ENCODE measurements around the gene DEPP1. TPM values are rescaled to one million over a fixed set of nuclear protein-coding genes. Genes with fewer than 3 reads are reported as not detected.

DEPP1 gene
- total and polyA plus RNA-seq, 2 donors (not counting 1 experiment from before 2014, with no cell fraction given) = not detected

GRCh38 chr10:44959247-44960087 lies 19.1 kb downstream of the DEPP1 start, which contains the start of gene RASSF4:
Gene RASSF4, plus strand, starts transcription at chr10:44959802. Its CDS starts 10,401 bp downstream, at chr10:44970203.
- TF ChIP-seq EZH2 (IDR thresholded peaks at IDR 0.05; ENCODE audit: borderline replicate concordance, insufficient read depth, low read depth, low read length, poor library complexity, severe bottlenecking) (no peak), CTCF (IDR thresholded peaks at IDR 0.05) (no peak)
- Mint-ChIP-seq H3K27ac (peak within 1 kb of the TSS; percentile 84), H3K4me3 (peak within 1 kb of the TSS; percentile 91), H3K27me3 (no peaks in the 10 kb centered on the region), H3K9me3 (ENCODE audit: insufficient read depth) (no peaks in the 10 kb centered on the region), H3K4me1 (peaks cover 47% of the 10 kb centered on the region)
- no peaks in the 10 kb centered on the region for H3K9me3 ChIP-seq (ENCODE audit: control extremely low read depth in 1 of 3, control insufficient read depth in 2 of 3, insufficient read depth in 1 of 3, low read length in 2 of 3)
- no peaks in the 10 kb centered on the region for H4K20me1 ChIP-seq (ENCODE audit: control insufficient read depth, insufficient read depth, low read length, poor library complexity, severe bottlenecking)
- peak within 1 kb of the TSS; percentile 34 to 95 (median 85) for H3K4me3 ChIP-seq (ENCODE audit: control extremely low read depth in 1 of 5, extremely low read depth in 1 of 5, insufficient read depth in 1 of 5, low read depth in 2 of 5, low read length in 4 of 5)
- peak within 1 kb of the TSS; percentile 89 for H2AFZ ChIP-seq (ENCODE audit: insufficient read depth, low read depth, low read length, poor library complexity, severe bottlenecking)
- peaks cover 0 to 2% (median 0%) of the 10 kb centered on the region in 4 experiments for H3K27me3 ChIP-seq (replicated peaks in 1 of 4; ENCODE audit: control extremely low read depth in 1 of 4, control insufficient read depth in 3 of 4, insufficient read depth in 4 of 4, low read length in 3 of 4)
- intact Hi-C loops (cut with micrococcal nuclease) = loop anchor here (1.0 to 2.0 kb wide), 3 partner anchors 16 to 41 kb away; partner anchors contain the start of gene ZNF22
- no peaks in the 10 kb centered on the region for H3K36me3 ChIP-seq (replicated peaks in 1 of 2; ENCODE audit: control extremely low read depth in 1 of 2, control insufficient read depth in 1 of 2, extremely low read depth in 1 of 2, insufficient read depth in 2 of 2, low read length in 1 of 2)
- H3K27ac ChIP-seq (ENCODE audit: low read length in 2 of 2) = peak within 1 kb of the TSS; percentile 49 to 75
- H3K79me2 ChIP-seq (ENCODE audit: control insufficient read depth, insufficient read depth, low read length) = peaks cover 23% of the 10 kb centered on the region
- CTCF ChIA-PET = interaction anchor here (0.8 kb wide), 1 partner anchor 26 kb away, joined by 4 read pairs; no protein-coding TSS in a partner anchor
- H3K4me1 ChIP-seq (ENCODE audit: control insufficient read depth in 2 of 2, insufficient read depth in 2 of 2, low read length in 2 of 2) = peaks cover 33 to 48% of the 10 kb centered on the region in 2 donors
- WGBS (ENCODE audit: insufficient coverage) = 1% methylated on average over 73 of the region's 74 CpGs
- peak within 1 kb of the TSS; percentile 84 for H3K9ac ChIP-seq (ENCODE audit: low read length)
- ATAC-seq (ENCODE audit: low read depth) = peak; percentile 99
- POLR2A ChIA-PET = interaction anchor here (0.8 kb wide), 1 partner anchor 14 kb away, joined by 3 read pairs; no protein-coding TSS in a partner anchor
- H3K4me2 ChIP-seq (replicated peaks; ENCODE audit: low read depth, low read length, poor library complexity, severe bottlenecking) = peak within 1 kb of the TSS; percentile 94
- peak; percentile 90 for DNase-seq
